ENCODE results near the gene SPSB1. TPM values are rescaled to one million over a fixed set of nuclear protein-coding genes. Genes with fewer than 3 reads are reported as not detected.
"Not testable (repeated sequence)": the region's sequence is repeated elsewhere in the genome, so short reads cannot be mapped to it uniquely, and the experiment has no call there.

Gene SPSB1
- total and polyA plus RNA-seq, 10 of the 15 experiments (the other 5 are each of a cell fraction or from before 2014, with no cell fraction given), result 0.02 to 2.0 (median 0.90) TPM; not detected in 1

- ATAC-seq (no peak), DNase-seq (ENCODE audit: low read depth, low spot score) (no peak), FAIRE-seq (no peak)
- Histone ChIP-seq H3K36me3 (ENCODE audit: control insufficient read depth in 2 of 2, insufficient read depth in 2 of 2, low read length in 1 of 2) (no peaks in the 10 kb centered on the region), H3K27me3 (replicated peaks in 1 of 2; ENCODE audit: control insufficient read depth in 2 of 2, insufficient read depth in 2 of 2, low read length in 1 of 2) (no peaks in the 10 kb centered on the region; a peak in 1 of 4 replicates), H3K9ac (ENCODE audit: control insufficient read depth, insufficient read depth, low read length) (no peak overlapping the region), H3K4me2 (ENCODE audit: control insufficient read depth, insufficient read depth) (no peak overlapping the region), H3K4me3 (no peak overlapping the region), H3K9me3 (replicated peaks; ENCODE audit: control insufficient read depth, insufficient read depth, low read length) (no peaks in the 10 kb centered on the region), H3K79me2 (ENCODE audit: control insufficient read depth, insufficient read depth, low read length) (no peaks in the 10 kb centered on the region), H3K4me1 (ENCODE audit: control insufficient read depth, insufficient read depth, low read length) (peaks cover 4% of the 10 kb centered on the region; the same call in 1 of the 2 replicates), H4K20me1 (ENCODE audit: control insufficient read depth, insufficient read depth) (no peaks in the 10 kb centered on the region), H2AFZ (ENCODE audit: control insufficient read depth, low read depth, low read length) (no peak overlapping the region), H3K27ac (ENCODE audit: control insufficient read depth, insufficient read depth) (no peak overlapping the region)
- WGBS (ENCODE audit: insufficient coverage, insufficient replicate concordance, low lambda C conversion rate, missing lambda C conversion rate), result 59% methylated on average over 17 of the region's 18 CpGs
- in situ Hi-C loops (cut with MboI), result no loop called here
- RAD21 ChIA-PET (ENCODE audit: unreplicated experiment), result interaction anchor here (0.6 kb wide), 1 partner anchor 14 kb away, joined by 3 read pairs; no protein-coding TSS in a partner anchor
- CTCF ChIA-PET, result no interaction called here
- intact Hi-C loops (cut with micrococcal nuclease; ENCODE audit: unreplicated experiment), result no loop called here
- BruUV-seq (replicated peaks), result no TSS peak
- TF ChIP-seq STAT1 (conservative IDR thresholded peaks at IDR 0.05), result no peak
- TF ChIP-seq ZSCAN29 (IDR thresholded peaks at IDR 0.05), result no peak
- TF ChIP-seq EZH2 (IDR thresholded peaks at IDR 0.05; ENCODE audit: borderline replicate concordance, control insufficient read depth, low read depth, low read length), result no peak
- TF ChIP-seq TCF3 (IDR thresholded peaks at IDR 0.05; ENCODE audit: borderline replicate concordance, insufficient read depth, low read depth, low read length), result no peak
- no peak for TF ChIP-seq FOXM1 (IDR thresholded peaks at IDR 0.05; ENCODE audit: low read depth, low read length)
- no peak for TF ChIP-seq ELK1 (IDR thresholded peaks at IDR 0.05; ENCODE audit: low read depth, low read length)
- TF ChIP-seq CREM (IDR thresholded peaks at IDR 0.05; ENCODE audit: low read depth), result no peak
- no peak for TF ChIP-seq NBN (IDR thresholded peaks at IDR 0.05)
- TF ChIP-seq TAF1 (IDR thresholded peaks at IDR 0.05; ENCODE audit: borderline replicate concordance, low read depth, low read length), result no peak
- no peak for TF ChIP-seq NFYB (IDR thresholded peaks at IDR 0.05; ENCODE audit: insufficient read depth, low read depth, low read length)
- no peak for TF ChIP-seq CHD1 (IDR thresholded peaks at IDR 0.05; ENCODE audit: low read depth, low read length)
- TF ChIP-seq RCOR1 (conservative IDR thresholded peaks at IDR 0.05; ENCODE audit: low read depth, low read length), result no peak
- POLR2A ChIA-PET, result interaction anchor here (0.6 kb wide), 1 partner anchor 1849 kb away, joined by 3 read pairs; no protein-coding TSS in a partner anchor
- SMC1A ChIA-PET (ENCODE audit: uncharacterized antibody, unreplicated experiment), result interaction anchor here (0.7 kb wide), 1 partner anchor 49 kb away, joined by 3 read pairs; no protein-coding TSS in a partner anchor
These were observed 92.1 kb downstream of the SPSB1 start for GRCh38 chr1:9384751-9385245.

- CTCF ChIA-PET; H3K4me2 ChIP-seq (ENCODE audit: control insufficient read depth, insufficient read depth); H3K36me3 ChIP-seq (ENCODE audit: control insufficient read depth in 2 of 2, insufficient read depth in 2 of 2, low read length in 1 of 2); H3K4me1 ChIP-seq (ENCODE audit: control insufficient read depth, insufficient read depth, low read length); FAIRE-seq; ATAC-seq; in situ Hi-C loops (cut with MboI); BruUV-seq (replicated peaks); H3K27me3 ChIP-seq (replicated peaks in 1 of 2; ENCODE audit: control insufficient read depth in 2 of 2, insufficient read depth in 2 of 2, low read length in 1 of 2); RAD21 ChIA-PET (ENCODE audit: unreplicated experiment); DNase-seq (ENCODE audit: low read depth, low spot score); H3K9me3 ChIP-seq (replicated peaks; ENCODE audit: control insufficient read depth, insufficient read depth, low read length); H3K27ac ChIP-seq (ENCODE audit: control insufficient read depth, insufficient read depth); H3K4me3 ChIP-seq; H3K79me2 ChIP-seq (ENCODE audit: control insufficient read depth, insufficient read depth, low read length); H2AFZ ChIP-seq (ENCODE audit: control insufficient read depth, low read depth, low read length); POLR2A ChIA-PET; H3K9ac ChIP-seq (ENCODE audit: control insufficient read depth, insufficient read depth, low read length); intact Hi-C loops (cut with micrococcal nuclease; ENCODE audit: unreplicated experiment); H4K20me1 ChIP-seq (ENCODE audit: control insufficient read depth, insufficient read depth): not testable (repeated sequence)
- SMC1A ChIA-PET (ENCODE audit: uncharacterized antibody, unreplicated experiment), result interaction anchor here (0.7 kb wide), 1 partner anchor 48 kb away, joined by 3 read pairs; no protein-coding TSS in a partner anchor
- WGBS (ENCODE audit: insufficient coverage, insufficient replicate concordance, low lambda C conversion rate, missing lambda C conversion rate), result 49% methylated on average over 10 of the region's 10 CpGs
These were observed 92.7 kb downstream of the SPSB1 start for GRCh38 chr1:9385392-9385791.

Data from GM12878 (cell line).